GM21717 (cell line): ENCODE results near the gene F10.

Source experiments
- ATAC-seq: cut with Tn5 transposase; IDR thresholded peaks from one replicate; pipeline ENCODE4 v1.9.1; 2021; ENCODE audit warnings: mild to moderate bottlenecking, moderate library complexity; ENCODE audit not compliant: unreplicated experiment

Gene F10

DNA sequence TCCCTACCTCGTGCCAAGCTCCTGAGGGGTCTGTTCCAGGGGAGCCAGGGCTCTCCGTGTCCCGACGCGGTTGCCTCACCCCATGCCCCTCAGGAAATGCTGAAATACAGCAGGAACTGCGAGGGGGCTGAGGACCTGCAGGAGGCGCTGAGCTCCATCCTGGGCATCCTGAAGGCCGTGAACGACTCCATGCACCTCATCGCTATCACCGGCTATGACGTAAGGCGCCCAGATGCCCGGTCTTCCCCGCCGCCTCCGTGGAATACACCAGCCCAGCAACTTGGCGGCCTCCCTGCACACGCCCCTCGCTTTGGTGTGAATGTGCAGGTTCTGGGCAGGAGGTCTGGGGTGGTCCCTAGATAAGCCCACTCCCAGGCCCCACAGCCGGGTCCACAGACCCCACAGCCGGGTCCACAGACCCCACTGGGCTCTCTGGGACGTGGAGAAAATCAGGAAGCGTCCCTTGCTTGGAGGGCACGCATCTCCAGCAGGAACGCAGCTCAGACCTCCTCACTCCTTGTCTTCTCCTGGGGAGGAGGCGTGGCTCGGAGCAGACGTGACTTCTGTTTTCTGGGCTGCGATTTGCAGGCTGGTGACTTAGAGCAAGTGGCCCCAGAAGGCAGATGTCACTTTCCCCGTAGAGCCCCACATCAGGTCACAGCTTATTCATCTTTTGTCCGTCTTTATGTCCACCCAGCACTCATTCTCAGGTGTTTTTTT lies 36.4 kb upstream of the F10 start:
- no peak for ATAC-seq

- no peak for ATAC-seq
These were observed 35.3 kb upstream of the F10 start for GRCh38 chr13:113086991-113087922.

DNA sequence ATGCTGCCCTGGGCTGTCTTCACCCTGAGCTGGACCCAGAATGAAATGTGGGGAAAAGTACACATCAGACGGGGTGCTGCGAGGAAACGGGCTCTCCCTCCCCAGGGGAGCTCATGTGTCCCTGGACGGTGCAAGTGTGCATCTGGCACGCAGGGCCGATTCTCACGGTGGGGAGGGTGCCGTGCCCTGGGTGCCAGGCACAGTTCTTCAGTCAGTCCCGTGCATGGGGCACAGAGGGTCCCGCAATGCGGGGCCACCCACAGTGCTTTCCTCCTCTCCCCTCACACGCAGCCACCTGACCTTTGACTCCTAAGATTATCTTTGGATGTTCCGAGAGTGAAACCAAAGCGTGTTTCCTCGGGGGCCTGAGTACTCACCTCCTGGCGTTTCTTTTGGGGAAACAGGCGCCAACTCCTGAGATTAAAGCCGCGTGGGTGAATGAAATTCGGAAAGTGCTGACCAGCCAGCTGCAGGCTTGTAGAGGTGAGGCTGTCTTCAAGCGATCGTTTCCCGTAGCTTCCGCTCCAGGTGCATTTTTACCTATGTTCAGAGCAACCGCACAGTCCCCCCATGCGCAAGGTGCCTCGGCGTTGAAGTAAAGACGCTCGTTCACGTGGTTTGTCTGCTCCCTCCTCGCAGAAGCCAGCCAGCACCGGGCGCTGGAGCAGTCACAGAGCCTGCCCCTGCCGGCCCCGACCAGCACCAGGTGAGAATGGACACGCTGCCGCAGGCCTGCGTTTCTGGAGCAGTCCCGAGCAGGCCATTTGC lies 34.5 kb upstream of the F10 start:
- no peak for ATAC-seq

GRCh38 chr13:113088691-113089020 lies 33.9 kb upstream of the F10 start:
- ATAC-seq = no peak

DNA sequence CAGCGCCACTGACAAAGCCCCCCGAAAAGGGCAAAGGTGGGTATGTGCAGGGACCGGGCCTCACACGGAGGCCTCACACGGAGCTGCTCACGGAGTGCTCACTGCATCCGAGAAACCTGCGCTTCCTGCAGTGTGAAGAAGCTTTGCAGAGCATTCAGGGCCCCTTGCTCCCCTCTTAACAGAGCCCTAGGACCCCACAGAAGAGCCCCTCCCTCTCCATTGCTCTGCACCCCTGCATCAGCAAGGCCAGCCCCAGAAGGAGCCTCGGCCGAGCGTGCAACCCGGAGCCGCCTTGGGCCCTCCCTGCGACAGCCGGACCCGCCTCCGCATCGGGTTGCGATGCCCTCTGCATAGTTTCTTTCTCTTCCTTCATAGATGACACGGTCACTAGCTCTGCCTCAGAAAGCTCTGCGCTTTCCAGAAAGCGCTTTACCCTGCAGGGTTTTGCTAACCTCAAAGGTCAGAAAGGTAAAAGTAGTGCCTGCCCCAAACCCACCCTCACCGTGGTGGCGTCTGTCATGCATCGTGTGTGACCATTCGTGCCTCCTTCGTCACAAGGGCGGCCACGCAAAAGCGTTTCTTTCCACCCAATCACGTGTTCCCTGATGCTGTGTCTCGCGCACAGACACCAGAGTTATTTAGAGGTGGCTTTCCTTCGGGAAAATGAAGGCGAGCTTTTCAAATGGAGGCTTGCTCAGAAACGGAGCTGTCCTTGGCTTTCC lies 32.7 kb upstream of the F10 start:
- ATAC-seq = no peak

GRCh38 chr13:113090415-113090770 lies 32.2 kb upstream of the F10 start:
- no peak for ATAC-seq

DNA sequence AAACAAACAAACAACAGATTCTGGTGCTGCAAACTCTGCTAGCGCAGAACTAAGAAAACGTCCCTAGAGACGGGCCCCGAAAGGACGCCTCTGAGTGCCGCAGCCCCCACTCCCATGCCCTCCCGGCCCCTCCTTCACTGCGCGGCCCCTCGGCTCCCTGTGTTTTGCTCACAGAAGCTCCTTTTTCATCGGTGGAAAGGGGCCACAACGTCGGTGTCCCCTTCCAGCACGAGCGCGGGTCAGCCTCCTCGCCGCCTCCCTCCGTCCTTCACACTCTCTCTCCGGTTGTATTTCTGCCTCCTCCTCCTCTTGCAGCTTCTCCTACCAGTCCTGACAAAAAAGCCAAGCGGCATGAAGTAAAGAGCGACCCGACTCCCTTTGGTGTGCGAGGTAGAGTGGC lies 31.8 kb upstream of the F10 start:
- no peak for ATAC-seq

GRCh38 chr13:113091211-113091771 lies 31.3 kb upstream of the F10 start:
- no peak for ATAC-seq

DNA sequence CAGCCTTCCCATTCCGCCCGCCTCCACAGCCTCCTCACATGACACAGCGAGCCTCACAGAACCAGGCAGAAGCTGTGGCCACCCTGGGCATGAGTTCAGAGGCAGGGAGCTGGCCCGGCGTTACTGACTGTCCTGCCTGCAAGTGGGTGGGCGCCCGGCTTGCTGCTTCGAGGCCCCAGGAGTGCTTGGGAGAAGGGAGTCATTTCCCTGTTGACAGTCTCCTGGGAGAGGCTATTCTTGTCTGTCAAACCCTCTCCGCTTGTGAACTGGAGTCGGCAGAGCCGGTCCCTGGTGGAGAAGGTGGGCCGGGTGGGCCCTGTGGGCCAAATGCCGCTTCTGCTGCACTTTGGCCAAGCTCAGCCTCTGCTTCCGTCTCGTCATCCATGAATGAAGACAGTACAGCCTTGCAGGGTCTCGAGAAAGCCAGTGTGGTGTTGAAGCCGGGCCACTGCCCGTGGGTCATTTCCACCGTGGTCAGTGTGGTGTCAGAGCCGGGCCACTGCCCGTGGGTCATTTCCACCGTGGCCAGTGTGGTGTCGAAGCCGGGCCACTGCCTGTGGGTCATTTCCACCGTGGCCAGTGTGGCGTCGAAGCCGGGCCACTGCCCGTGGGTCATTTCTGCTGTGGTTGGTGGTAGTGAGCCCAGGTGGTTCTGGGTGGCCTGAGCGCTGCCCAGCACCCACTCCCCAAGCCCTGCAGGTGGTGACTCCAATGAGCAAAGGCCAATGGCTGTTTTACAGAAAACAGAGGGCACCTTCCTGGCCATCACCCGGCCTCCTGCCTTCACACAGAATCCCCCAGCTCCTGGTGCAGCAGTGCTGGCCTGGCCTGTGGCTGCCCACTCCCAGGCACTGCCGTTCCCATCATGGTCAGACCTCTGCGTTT lies 30.5 kb upstream of the F10 start:
- ATAC-seq = no peak

DNA sequence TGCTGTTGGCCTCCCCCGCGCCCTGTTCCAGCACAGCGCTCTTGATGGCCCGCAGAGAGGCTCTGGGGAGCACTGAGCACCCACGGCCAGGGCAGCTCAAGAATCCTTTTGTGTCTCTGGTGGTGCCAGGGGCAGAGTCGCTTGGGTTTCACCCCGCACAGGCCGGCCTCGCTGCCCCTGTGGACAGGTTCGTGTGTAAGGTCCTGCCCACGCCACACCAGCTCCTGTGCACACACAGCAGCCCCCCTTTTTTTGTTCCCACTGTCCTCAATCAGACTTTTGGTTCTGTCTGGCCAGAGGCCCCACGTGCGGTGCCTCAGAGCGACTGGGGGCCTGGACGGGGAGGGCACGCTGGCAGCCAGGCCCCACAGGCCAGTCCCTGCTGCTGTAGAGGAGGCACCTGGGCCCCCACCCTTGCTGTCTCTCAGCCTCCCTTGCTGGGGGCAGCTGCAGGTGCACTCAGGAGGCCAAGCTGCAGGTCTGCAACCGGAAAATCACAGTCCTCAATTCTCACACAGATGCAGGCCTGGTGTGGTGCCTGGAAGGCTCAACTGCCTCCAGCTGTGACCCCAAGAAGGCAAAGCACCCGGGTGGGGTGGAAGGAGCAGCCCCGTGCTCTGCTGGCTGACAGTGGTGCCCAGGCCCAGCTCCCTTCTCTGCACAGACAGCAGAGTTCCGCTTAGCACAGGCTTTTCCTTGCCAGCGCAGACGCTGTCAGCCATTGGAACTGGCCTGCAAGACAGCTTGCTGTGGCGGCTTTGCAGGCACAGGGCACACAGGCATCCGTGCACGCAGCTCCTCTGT lies 29.6 kb upstream of the F10 start:
- ATAC-seq = no peak

- no peak for ATAC-seq
These were observed 28.8 kb upstream of the F10 start for GRCh38 chr13:113093580-113094409.

DNA sequence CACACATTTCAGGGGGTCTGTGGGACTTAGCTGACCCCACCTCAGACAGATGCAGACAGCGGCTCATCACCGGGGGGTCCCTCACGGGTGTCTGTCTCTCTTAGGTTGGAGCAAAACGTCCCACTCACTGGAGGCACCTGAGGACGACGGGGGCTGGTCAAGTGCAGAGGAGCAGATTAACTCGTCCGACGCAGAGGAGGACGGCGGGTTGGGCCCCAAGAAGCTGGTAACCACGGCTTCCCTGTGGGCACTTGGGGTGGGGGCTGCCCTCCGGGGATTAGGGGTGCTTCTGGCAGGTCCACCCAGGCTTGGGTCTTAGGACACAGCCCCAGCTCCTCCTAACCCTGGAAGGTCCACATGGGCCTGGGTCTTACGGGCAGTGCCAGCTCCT lies 28.2 kb upstream of the F10 start:
- ATAC-seq = no peak

GRCh38 chr13:113095146-113096051 lies 27.2 kb upstream of the F10 start:
- ATAC-seq = no peak

GRCh38 chr13:113096052-113096744 lies 26.4 kb upstream of the F10 start:
- no peak for ATAC-seq

DNA sequence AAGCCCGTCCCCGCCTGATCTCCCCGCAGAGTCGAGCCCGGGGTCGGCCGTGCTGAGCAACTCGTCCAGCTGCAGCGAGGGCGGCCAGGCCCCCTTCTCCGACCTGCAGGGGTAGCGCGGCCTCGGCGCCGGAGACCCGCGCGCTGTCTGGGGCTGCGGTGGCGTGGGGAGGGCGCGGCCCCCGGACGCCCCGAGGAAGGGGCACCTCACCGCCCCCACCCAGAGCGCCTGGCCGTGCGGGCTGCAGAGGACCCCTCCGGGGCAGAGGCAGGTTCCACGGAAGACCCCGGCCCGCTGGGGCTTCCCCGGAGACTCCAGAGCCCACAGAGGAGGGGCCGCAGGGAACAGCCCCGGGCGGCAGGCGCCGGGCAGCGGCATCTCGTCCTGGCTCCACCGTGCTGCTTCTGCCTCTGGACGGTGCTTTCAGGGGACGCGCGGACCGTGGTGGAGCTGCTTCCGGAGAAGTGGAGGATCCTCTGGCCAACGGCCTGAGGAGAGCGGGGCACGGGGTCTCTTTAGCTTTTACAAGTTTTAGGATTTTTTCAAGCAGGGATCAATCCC lies 25.8 kb upstream of the F10 start:
- no peak for ATAC-seq

DNA sequence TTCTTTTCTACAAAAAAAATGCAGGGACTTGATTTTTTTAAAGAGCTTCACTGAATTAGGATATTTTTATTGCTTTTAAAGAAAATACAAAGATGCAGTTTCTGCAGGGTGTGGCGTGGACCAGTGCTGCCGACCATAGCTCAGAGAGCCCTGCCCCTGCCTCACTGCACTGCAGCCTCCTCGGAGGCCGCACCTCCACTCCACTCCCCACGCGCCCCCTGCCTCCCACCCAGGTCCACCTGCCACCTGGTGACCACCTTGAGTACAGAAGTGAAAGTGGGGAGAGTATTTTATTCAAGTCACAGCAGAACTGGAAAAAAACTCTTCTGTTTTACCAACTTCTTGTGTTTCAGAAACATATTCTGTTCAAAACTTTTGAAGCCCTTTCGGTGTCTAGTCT lies 24.9 kb upstream of the F10 start:
- no peak for ATAC-seq
